GM23338 (cell line): Measurements from ENCODE around the gene CNTN5. TPM values are rescaled to one million over a fixed set of nuclear protein-coding genes. Genes with fewer than 3 reads are reported as not detected.

Experiments used
- ATAC-seq: fragments of 200-7000 bp; cut with Tn5 transposase; 3 replicates; pipeline ENCODE4 v1.9.1; 2020
- DNase-seq: peaks from one replicate; pipeline ENCODE4 v3.0.0-alpha.2; 2015; ENCODE audit warnings: low spot score
- H2AFZ ChIP-seq: fragments of 200-600 bp; sonication (generic); 2 replicates; pipeline ENCODE4 v1.8.0; 2016; ENCODE audit warnings: antibody characterized with exemption, mild to moderate bottlenecking, moderate library complexity
- H3F3A ChIP-seq: fragments of 200-600 bp; sonication (generic); replicated peaks from 2 replicates; pipeline ENCODE4 v1.8.0; 2017; ENCODE audit warnings: antibody characterized with exemption, mixed run types, low read depth
- H3K27ac ChIP-seq: fragments of 200-600 bp; sonication (generic); 2 replicates; pipeline ENCODE4 v1.6.1; 2016; ENCODE audit warnings: low read depth
- H3K27me3 ChIP-seq: fragments of 200-600 bp; sonication (generic); 2 replicates; pipeline ENCODE4 v1.8.0; 2016; ENCODE audit warnings: mild to moderate bottlenecking, mixed run types, moderate library complexity; ENCODE audit not compliant: insufficient read depth
- H3K36me3 ChIP-seq: fragments of 200-600 bp; sonication (generic); 2 replicates; pipeline ENCODE4 v1.8.0; 2016; ENCODE audit warnings: mild to moderate bottlenecking; ENCODE audit not compliant: insufficient read depth
- H3K4me1 ChIP-seq: fragments of 200-600 bp; sonication (generic); 2 replicates; pipeline ENCODE4 v1.8.0; 2016; ENCODE audit warnings: mild to moderate bottlenecking, moderate library complexity; ENCODE audit not compliant: insufficient read depth
- H3K4me2 ChIP-seq: fragments of 200-600 bp; sonication (generic); 2 replicates; pipeline ENCODE4 v1.7.1; 2017; ENCODE audit warnings: mixed run types
- H3K4me3 ChIP-seq: fragments of 200-600 bp; sonication (generic); 2 replicates; pipeline ENCODE4 v1.6.1; 2016; ENCODE audit warnings: mixed run types
- H3K79me2 ChIP-seq: fragments of 200-600 bp; sonication (generic); replicated peaks from 2 replicates; pipeline ENCODE4 v1.8.0; 2017; ENCODE audit warnings: mild to moderate bottlenecking; ENCODE audit not compliant: insufficient read depth
- H3K9me2 ChIP-seq: fragments of 200-600 bp; sonication (generic); 2 replicates; pipeline ENCODE4 v1.8.0; 2017; ENCODE audit not compliant: insufficient read depth
- H4K20me1 ChIP-seq: fragments of 200-600 bp; sonication (generic); replicated peaks from 2 replicates; pipeline ENCODE4 v1.8.0; 2017; ENCODE audit warnings: mild to moderate bottlenecking; ENCODE audit not compliant: insufficient read depth
- H3K27ac Mint-ChIP-seq: 2 replicates; pipeline ENCODE4 v1.8.0; 2020; ENCODE audit warnings: inconsistent platforms, mild to moderate bottlenecking, moderate library complexity, mixed read lengths
- H3K27me3 Mint-ChIP-seq: 3 replicates; pipeline ENCODE4 v1.8.0; 2022; ENCODE audit warnings: low read depth, mild to moderate bottlenecking, moderate library complexity, mixed read lengths, inconsistent platforms; ENCODE audit not compliant: insufficient read depth, poor library complexity
- H3K36me3 Mint-ChIP-seq: 3 replicates; pipeline ENCODE4 v1.8.0; 2021; ENCODE audit warnings: low read depth, mild to moderate bottlenecking, inconsistent platforms, moderate library complexity, mixed read lengths
- H3K4me1 Mint-ChIP-seq: 3 replicates; pipeline ENCODE4 v1.8.0; 2020; ENCODE audit warnings: mild to moderate bottlenecking, inconsistent platforms, mixed read lengths
- H3K4me3 Mint-ChIP-seq: 3 replicates; pipeline ENCODE4 v1.8.0; 2021; ENCODE audit warnings: moderate library complexity, mild to moderate bottlenecking, inconsistent platforms, mixed read lengths
- H3K9me3 Mint-ChIP-seq: 3 replicates; pipeline ENCODE4 v1.8.0; 2020; ENCODE audit warnings: moderate library complexity, mild to moderate bottlenecking, inconsistent platforms, mixed read lengths
- CREB1 ChIP-seq: fragments of 250-450 bp; sonication (Bioruptor Pico); IDR thresholded peaks from 2 replicates; pipeline ENCODE4 v1.5.0; 2020; ENCODE audit warnings: low read depth, mild to moderate bottlenecking, moderate library complexity
- ETS1 ChIP-seq: IDR thresholded peaks from 2 replicates; pipeline ENCODE4 v1.6.1; 2016; ENCODE audit warnings: antibody characterized with exemption
- EZH2 ChIP-seq: fragments of 200-600 bp; sonication (generic); IDR thresholded peaks from one replicate; pipeline ENCODE4 v1.8.0; 2017; ENCODE audit warnings: antibody characterized with exemption, mild to moderate bottlenecking, low read depth; ENCODE audit not compliant: unreplicated experiment
- EZH2phosphoT487 ChIP-seq: fragments of 200-600 bp; sonication (generic); IDR thresholded peaks from one replicate; pipeline ENCODE4 v1.8.1; 2018; ENCODE audit warnings: antibody characterized with exemption; ENCODE audit not compliant: unreplicated experiment
- JUNB ChIP-seq: IDR thresholded peaks from one replicate; pipeline ENCODE4 v1.6.1; 2016; ENCODE audit warnings: antibody characterized with exemption; ENCODE audit not compliant: unreplicated experiment
- NANOG ChIP-seq: IDR thresholded peaks from 2 replicates; pipeline ENCODE4 v1.6.1; 2016; ENCODE audit warnings: antibody characterized with exemption, borderline replicate concordance
- POLR2AphosphoS5 ChIP-seq: IDR thresholded peaks from 2 replicates; pipeline ENCODE4 v1.6.1; 2016; ENCODE audit warnings: antibody characterized with exemption, low read depth
- STAT1 ChIP-seq: IDR thresholded peaks from one replicate; pipeline ENCODE4 v1.6.1; 2016; ENCODE audit warnings: antibody characterized with exemption; ENCODE audit not compliant: unreplicated experiment
- ZNF114 ChIP-seq: fragments of 250-450 bp; sonication (Bioruptor Pico); IDR thresholded peaks from 2 replicates; pipeline ENCODE4 v1.5.0; 2020; ENCODE audit warnings: mild to moderate bottlenecking, moderate library complexity
- ZNF331 ChIP-seq: fragments of 250-450 bp; sonication (Bioruptor Pico); IDR thresholded peaks from 2 replicates; pipeline ENCODE4 v1.5.0; 2020; ENCODE audit warnings: low read depth, mild to moderate bottlenecking, moderate library complexity
- polyA plus RNA-seq: library from polyadenylated mRNA; unstranded; fragments of >200 nt; fragmentation: Nextera tagmentation; extraction: Ambion mirVana; gene quantifications from 2 replicates; pipeline ENCODE4 v1.2.1, GENCODE V29; 2016
- total RNA-seq: library from RNA; depleted of rRNA; stranded (reverse); fragments of >200 nt; shearing (Covaris generic); gene quantifications from 2 replicates; pipeline ENCODE4 v1.2.3, GENCODE V29; 2014
- TF ChIP-seq, protein P1 (sequence below), 2 experiments: fragments of 200-600 bp in 1 of 2; sonication (generic) in 1 of 2; conservative IDR thresholded peaks; 2 replicates each; pipeline versions ENCODE4 v1.5.1 to v1.6.1; 2016 to 2017; ENCODE audit warnings: antibody characterized with exemption in 2 of 2, low read depth in 2 of 2, mild to moderate bottlenecking in 2 of 2, moderate library complexity in 1 of 2
- TF ChIP-seq, protein P2 (sequence below): fragments of 250-450 bp; sonication (Bioruptor Pico); IDR thresholded peaks from 2 replicates; pipeline ENCODE4 v1.5.0; 2020; ENCODE audit warnings: mild to moderate bottlenecking, moderate library complexity
- TF ChIP-seq, protein P3 (sequence below): IDR thresholded peaks from one replicate; pipeline ENCODE4 v1.6.1; 2018; ENCODE audit warnings: antibody characterized with exemption; ENCODE audit not compliant: unreplicated experiment

Gene CNTN5
- total and polyA plus RNA-seq, 2 experiments from 2014 or later, result not detected

DNA sequence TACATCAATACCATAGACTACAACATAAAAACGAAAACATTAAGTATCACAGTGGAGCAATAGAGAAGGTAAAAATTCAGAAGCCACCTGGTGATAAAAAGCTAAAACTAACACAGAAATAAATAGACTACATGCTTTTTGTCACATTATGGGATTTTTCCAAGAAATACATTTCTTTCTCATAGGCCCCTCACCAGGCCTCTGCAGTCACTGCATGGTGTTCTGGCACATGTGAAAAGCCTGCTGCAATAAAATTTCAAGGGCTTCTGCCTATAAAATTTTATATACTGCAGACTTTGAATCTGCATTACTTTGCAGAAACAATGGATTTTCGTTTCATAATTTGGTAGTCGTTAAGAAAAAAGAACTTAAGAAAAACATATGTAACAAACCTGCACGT lies 655.5 kb downstream of the CNTN5 start:
- Mint-ChIP-seq H3K36me3 (no peaks in the 10 kb centered on the region), H3K4me1 (no peaks in the 10 kb centered on the region), H3K9me3 (no peaks in the 10 kb centered on the region), H3K27me3 (no peaks in the 10 kb centered on the region), H3K27ac (no peak overlapping the region), H3K4me3 (no peak overlapping the region)
- Histone ChIP-seq H3K4me1 (no peaks in the 10 kb centered on the region), H3K9me2 (no peaks in the 10 kb centered on the region), H3F3A (no peaks in the 10 kb centered on the region), H3K79me2 (no peaks in the 10 kb centered on the region), H3K27ac (no peak overlapping the region), H3K4me3 (no peak overlapping the region), H3K4me2 (no peak overlapping the region), H2AFZ (no peak overlapping the region), H3K27me3 (no peaks in the 10 kb centered on the region), H3K36me3 (no peaks in the 10 kb centered on the region), H4K20me1 (no peaks in the 10 kb centered on the region)
- ATAC-seq, result no peak
- TF ChIP-seq, protein P1, sequence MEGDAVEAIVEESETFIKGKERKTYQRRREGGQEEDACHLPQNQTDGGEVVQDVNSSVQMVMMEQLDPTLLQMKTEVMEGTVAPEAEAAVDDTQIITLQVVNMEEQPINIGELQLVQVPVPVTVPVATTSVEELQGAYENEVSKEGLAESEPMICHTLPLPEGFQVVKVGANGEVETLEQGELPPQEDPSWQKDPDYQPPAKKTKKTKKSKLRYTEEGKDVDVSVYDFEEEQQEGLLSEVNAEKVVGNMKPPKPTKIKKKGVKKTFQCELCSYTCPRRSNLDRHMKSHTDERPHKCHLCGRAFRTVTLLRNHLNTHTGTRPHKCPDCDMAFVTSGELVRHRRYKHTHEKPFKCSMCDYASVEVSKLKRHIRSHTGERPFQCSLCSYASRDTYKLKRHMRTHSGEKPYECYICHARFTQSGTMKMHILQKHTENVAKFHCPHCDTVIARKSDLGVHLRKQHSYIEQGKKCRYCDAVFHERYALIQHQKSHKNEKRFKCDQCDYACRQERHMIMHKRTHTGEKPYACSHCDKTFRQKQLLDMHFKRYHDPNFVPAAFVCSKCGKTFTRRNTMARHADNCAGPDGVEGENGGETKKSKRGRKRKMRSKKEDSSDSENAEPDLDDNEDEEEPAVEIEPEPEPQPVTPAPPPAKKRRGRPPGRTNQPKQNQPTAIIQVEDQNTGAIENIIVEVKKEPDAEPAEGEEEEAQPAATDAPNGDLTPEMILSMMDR (conservative IDR thresholded peaks at IDR 0.05; ENCODE audit: low read depth in 2 of 2), result no peak
- no peak for TF ChIP-seq JUNB
- TF ChIP-seq, protein P2, sequence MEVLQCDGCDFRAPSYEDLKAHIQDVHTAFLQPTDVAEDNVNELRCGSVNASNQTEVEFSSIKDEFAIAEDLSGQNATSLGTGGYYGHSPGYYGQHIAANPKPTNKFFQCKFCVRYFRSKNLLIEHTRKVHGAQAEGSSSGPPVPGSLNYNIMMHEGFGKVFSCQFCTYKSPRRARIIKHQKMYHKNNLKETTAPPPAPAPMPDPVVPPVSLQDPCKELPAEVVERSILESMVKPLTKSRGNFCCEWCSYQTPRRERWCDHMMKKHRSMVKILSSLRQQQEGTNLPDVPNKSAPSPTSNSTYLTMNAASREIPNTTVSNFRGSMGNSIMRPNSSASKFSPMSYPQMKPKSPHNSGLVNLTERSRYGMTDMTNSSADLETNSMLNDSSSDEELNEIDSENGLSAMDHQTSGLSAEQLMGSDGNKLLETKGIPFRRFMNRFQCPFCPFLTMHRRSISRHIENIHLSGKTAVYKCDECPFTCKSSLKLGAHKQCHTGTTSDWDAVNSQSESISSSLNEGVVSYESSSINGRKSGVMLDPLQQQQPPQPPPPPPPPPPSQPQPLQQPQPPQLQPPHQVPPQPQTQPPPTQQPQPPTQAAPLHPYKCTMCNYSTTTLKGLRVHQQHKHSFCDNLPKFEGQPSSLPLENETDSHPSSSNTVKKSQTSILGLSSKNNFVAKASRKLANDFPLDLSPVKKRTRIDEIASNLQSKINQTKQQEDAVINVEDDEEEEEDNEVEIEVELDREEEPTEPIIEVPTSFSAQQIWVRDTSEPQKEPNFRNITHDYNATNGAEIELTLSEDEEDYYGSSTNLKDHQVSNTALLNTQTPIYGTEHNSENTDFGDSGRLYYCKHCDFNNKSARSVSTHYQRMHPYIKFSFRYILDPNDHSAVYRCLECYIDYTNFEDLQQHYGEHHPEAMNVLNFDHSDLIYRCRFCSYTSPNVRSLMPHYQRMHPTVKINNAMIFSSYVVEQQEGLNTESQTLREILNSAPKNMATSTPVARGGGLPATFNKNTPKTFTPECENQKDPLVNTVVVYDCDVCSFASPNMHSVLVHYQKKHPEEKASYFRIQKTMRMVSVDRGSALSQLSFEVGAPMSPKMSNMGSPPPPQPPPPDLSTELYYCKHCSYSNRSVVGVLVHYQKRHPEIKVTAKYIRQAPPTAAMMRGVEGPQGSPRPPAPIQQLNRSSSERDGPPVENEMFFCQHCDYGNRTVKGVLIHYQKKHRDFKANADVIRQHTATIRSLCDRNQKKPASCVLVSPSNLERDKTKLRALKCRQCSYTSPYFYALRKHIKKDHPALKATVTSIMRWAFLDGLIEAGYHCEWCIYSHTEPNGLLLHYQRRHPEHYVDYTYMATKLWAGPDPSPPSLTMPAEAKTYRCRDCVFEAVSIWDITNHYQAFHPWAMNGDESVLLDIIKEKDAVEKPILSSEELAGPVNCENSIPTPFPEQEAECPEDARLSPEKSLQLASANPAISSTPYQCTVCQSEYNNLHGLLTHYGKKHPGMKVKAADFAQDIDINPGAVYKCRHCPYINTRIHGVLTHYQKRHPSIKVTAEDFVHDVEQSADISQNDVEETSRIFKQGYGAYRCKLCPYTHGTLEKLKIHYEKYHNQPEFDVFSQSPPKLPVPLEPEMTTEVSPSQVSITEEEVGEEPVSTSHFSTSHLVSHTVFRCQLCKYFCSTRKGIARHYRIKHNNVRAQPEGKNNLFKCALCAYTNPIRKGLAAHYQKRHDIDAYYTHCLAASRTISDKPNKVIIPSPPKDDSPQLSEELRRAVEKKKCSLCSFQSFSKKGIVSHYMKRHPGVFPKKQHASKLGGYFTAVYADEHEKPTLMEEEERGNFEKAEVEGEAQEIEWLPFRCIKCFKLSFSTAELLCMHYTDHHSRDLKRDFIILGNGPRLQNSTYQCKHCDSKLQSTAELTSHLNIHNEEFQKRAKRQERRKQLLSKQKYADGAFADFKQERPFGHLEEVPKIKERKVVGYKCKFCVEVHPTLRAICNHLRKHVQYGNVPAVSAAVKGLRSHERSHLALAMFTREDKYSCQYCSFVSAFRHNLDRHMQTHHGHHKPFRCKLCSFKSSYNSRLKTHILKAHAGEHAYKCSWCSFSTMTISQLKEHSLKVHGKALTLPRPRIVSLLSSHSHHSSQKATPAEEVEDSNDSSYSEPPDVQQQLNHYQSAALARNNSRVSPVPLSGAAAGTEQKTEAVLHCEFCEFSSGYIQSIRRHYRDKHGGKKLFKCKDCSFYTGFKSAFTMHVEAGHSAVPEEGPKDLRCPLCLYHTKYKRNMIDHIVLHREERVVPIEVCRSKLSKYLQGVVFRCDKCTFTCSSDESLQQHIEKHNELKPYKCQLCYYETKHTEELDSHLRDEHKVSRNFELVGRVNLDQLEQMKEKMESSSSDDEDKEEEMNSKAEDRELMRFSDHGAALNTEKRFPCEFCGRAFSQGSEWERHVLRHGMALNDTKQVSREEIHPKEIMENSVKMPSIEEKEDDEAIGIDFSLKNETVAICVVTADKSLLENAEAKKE (CRISPR knock-in tag), result no peak
- no peak for TF ChIP-seq ZNF331 (CRISPR knock-in tag)
- TF ChIP-seq STAT1, result no peak
- no peak for TF ChIP-seq EZH2phosphoT487
- no peak for TF ChIP-seq ZNF114 (CRISPR knock-in tag)
- no peak for TF ChIP-seq CREB1
- TF ChIP-seq, protein P3, sequence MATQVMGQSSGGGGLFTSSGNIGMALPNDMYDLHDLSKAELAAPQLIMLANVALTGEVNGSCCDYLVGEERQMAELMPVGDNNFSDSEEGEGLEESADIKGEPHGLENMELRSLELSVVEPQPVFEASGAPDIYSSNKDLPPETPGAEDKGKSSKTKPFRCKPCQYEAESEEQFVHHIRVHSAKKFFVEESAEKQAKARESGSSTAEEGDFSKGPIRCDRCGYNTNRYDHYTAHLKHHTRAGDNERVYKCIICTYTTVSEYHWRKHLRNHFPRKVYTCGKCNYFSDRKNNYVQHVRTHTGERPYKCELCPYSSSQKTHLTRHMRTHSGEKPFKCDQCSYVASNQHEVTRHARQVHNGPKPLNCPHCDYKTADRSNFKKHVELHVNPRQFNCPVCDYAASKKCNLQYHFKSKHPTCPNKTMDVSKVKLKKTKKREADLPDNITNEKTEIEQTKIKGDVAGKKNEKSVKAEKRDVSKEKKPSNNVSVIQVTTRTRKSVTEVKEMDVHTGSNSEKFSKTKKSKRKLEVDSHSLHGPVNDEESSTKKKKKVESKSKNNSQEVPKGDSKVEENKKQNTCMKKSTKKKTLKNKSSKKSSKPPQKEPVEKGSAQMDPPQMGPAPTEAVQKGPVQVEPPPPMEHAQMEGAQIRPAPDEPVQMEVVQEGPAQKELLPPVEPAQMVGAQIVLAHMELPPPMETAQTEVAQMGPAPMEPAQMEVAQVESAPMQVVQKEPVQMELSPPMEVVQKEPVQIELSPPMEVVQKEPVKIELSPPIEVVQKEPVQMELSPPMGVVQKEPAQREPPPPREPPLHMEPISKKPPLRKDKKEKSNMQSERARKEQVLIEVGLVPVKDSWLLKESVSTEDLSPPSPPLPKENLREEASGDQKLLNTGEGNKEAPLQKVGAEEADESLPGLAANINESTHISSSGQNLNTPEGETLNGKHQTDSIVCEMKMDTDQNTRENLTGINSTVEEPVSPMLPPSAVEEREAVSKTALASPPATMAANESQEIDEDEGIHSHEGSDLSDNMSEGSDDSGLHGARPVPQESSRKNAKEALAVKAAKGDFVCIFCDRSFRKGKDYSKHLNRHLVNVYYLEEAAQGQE, result no peak
- TF ChIP-seq POLR2AphosphoS5, result no peak
- TF ChIP-seq ETS1, result no peak
- no peak for TF ChIP-seq NANOG
- TF ChIP-seq EZH2, result no peak
- no peak for DNase-seq
